BJ (cell line): ENCODE results near the gene RGL4. TPM values are rescaled to one million over a fixed set of nuclear protein-coding genes. Genes with fewer than 3 reads are reported as not detected.

Experiments used
- CTCF ChIA-PET: fragments of 350-600 bp; formaldehyde crosslinking; extraction: SDS; loops from one replicate; lab custom pipeline; 2021; ENCODE audit warnings: antibody characterized with exemption, inconsistent platforms; lab: Yijun Ruan, JAX
- POLR2A ChIA-PET: fragments of 300-600 bp; sonication (Branson Sonifier 250); formaldehyde crosslinking; extraction: SDS; loops from one replicate; lab custom pipeline; 2021; ENCODE audit warnings: antibody characterized with exemption; lab: Charles Lee
- DNase-seq: peaks from one replicate; pipeline ENCODE4 v3.0.0-alpha.2; 2011; ENCODE audit warnings: low read depth
- H3K27me3 ChIP-seq: 2 replicates; pipeline ENCODE4 v1.6.0; 2011; ENCODE audit warnings: low read length; ENCODE audit not compliant: control insufficient read depth, insufficient read depth
- H3K36me3 ChIP-seq: 2 replicates; pipeline ENCODE4 v1.5.1; 2011; ENCODE audit warnings: low read length; ENCODE audit not compliant: control insufficient read depth, insufficient read depth
- H3K4me3 ChIP-seq: 2 replicates; pipeline ENCODE4 v1.5.1; 2011; ENCODE audit warnings: low read depth, mild to moderate bottlenecking, control low read depth, low read length
- polyA plus RNA-seq: library from polyadenylated mRNA; depleted of rRNA; stranded (reverse); fragments of >200 nt; gene quantifications from 2 replicates; pipeline ENCODE4 v1.2.3, GENCODE V29; 2011
- TF ChIP-seq, protein P1 (sequence below): IDR thresholded peaks from 2 replicates; pipeline ENCODE4 v1.5.1; 2011; ENCODE audit warnings: low read depth, mild to moderate bottlenecking, control low read depth, inconsistent platforms, low read length, moderate library complexity; ENCODE audit not compliant: insufficient read depth

RGL4 gene
- polyA plus RNA-seq, 1 experiment, result not detected

DNA sequence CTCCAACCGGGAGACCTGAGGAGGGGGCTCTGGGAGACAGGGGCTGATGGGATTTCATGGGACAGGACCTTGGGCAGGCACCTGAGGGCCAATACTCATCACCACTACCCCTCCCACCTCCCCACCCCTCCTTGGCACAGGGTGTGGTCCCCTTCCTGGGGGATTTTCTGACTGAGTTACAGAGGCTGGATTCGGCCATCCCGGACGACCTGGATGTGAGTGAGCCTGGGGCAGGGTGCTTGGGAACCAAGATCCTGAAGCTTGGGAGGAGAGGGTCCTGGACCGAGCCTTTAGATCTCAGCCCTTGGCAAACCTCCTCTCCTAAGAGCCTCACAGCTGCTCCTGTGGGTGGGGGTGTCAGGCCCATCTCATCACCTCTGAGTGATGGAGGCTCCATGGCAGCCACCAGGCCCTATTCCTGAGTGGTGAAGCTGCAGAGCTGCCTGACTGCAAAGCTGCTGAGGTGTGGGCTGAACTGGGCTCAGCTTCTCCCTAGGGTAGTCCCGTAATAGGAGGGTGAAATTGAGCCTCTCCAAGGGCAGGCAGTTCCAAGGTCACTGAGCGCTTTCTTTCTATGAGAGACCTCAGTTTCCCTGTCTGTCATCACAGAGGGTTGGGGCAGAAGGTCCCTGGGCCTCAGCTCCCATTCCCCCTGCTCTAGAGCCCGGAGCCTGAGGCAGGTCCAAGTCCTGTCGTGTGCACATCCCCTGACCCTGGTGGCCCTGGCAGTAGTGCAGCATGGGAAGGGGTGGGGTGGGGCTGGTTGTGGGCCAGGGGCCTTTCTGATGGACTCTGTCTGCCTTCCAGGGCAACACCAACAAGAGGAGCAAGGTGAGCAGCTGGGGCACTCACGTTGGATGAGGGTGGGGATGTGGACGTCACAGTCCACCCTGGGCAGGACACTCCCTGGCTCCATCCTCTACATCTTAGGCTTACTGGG lies 6.5 kb downstream of the RGL4 start:
- Histone ChIP-seq H3K36me3 (peaks cover 21% of the 10 kb centered on the region), H3K27me3 (no peaks in the 10 kb centered on the region), H3K4me3 (no peak overlapping the region)
- ChIA-PET POLR2A (no interaction called here), CTCF (interaction anchor here (0.6 to 0.7 kb wide), 2 partner anchors 63 to 735 kb away, joined by 3 read pairs; no protein-coding TSS in a partner anchor)
- no peak for DNase-seq
- TF ChIP-seq, protein P1, sequence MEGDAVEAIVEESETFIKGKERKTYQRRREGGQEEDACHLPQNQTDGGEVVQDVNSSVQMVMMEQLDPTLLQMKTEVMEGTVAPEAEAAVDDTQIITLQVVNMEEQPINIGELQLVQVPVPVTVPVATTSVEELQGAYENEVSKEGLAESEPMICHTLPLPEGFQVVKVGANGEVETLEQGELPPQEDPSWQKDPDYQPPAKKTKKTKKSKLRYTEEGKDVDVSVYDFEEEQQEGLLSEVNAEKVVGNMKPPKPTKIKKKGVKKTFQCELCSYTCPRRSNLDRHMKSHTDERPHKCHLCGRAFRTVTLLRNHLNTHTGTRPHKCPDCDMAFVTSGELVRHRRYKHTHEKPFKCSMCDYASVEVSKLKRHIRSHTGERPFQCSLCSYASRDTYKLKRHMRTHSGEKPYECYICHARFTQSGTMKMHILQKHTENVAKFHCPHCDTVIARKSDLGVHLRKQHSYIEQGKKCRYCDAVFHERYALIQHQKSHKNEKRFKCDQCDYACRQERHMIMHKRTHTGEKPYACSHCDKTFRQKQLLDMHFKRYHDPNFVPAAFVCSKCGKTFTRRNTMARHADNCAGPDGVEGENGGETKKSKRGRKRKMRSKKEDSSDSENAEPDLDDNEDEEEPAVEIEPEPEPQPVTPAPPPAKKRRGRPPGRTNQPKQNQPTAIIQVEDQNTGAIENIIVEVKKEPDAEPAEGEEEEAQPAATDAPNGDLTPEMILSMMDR, result no peak

DNA sequence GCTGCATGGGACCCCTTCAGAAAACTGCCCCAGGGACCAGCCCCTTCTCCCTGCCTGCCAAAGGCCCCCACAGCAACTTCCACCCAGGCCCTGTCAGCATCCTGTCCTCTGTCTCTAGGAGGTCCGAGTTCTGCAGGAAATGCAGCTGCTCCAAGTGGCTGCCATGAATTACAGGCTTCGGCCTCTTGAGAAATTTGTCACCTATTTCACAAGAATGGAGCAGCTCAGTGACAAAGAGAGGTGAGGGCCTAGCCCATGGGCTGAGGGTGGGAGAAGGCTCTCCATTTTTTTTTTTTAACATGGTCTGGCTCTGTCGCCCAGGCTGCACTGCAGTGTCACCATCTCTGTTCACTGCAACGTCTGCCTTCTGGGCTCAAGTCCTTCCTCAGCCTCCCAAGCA lies 7.3 kb downstream of the RGL4 start:
- DNase-seq, result no peak
- Histone ChIP-seq H3K4me3 (no peak overlapping the region), H3K27me3 (no peaks in the 10 kb centered on the region), H3K36me3 (peaks cover 17% of the 10 kb centered on the region)
- POLR2A ChIA-PET, result no interaction called here
- TF ChIP-seq, protein P1, result no peak
- CTCF ChIA-PET, result interaction anchor here (0.5 kb wide), 1 partner anchor 13 kb away, joined by 3 read pairs; no protein-coding TSS in a partner anchor

DNA sequence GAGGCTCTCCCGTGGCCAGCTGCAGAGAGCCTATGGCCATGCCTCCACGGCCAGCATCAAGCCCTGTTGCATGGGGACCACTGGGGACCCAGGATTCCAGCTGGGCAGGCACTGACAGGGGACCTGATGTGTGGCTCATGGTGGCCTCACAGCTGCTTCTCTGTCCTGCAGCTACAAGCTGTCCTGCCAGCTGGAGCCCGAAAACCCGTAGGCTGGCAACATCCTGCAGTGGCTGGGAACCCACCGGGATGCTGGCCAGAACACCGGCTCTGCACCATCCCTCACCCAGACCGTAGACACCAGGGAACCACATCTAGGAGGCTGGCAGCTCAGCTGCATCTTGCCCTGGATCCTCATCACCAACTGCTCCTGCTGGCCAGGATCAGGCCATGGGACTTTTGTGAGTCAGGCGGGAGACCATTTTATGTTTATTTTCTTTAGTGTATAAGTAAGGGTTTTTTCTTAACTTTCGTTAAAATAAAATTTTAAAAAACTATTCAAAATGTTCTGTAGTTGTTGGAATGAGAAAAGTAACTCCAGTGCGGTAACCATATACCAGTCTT lies 7.9 kb downstream of the RGL4 start:
- no peak overlapping the region for H3K4me3 ChIP-seq
- POLR2A ChIA-PET, result no interaction called here
- TF ChIP-seq, protein P1, result no peak
- DNase-seq, result no peak
- peaks cover 14% of the 10 kb centered on the region for H3K36me3 ChIP-seq
- CTCF ChIA-PET, result interaction anchor here (0.5 kb wide), 1 partner anchor 12 kb away, joined by 3 read pairs; no protein-coding TSS in a partner anchor
- no peaks in the 10 kb centered on the region for H3K27me3 ChIP-seq

DNA sequence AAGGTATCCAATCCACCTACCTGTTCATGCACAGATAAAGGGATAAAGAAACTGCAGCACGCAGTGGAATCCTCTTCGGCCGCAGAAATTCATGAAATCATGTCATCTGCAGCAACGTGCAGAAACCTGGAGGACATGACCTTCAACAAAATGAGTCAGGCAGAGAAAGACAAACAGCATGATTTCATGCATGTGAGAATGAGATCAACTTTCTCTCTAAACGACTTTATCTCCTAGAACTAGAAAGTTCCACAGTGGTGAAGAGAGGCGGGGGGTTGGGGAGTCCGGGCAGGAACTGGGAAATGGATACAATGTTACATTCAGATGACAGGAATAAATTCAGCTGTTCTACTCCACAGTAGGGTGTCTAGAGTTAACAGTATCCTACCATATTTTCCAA lies 9.9 kb downstream of the RGL4 start:
- DNase-seq, result no peak
- Histone ChIP-seq H3K36me3 (peaks cover 5% of the 10 kb centered on the region), H3K27me3 (no peaks in the 10 kb centered on the region), H3K4me3 (no peak overlapping the region)
- ChIA-PET CTCF (no interaction called here), POLR2A (no interaction called here)
- TF ChIP-seq, protein P1, result no peak

DNA sequence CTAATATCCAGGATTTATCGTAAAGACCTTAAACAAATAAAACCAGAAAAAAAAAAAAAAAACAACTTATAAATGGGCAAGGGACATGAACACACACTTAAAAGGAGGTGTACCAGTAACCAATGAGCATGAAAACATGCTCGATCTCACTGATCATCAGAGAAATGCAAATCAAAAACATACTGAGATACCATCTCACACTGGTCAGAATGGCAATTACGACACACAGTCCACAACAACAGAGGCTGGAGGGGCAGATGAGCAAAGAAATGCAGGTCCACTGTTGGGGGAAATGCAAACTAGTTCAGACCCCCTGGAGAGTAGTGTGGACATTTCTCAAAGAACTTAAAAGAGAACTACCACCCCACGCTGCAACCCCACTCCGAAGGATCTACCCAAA lies 13.2 kb downstream of the RGL4 start:
- DNase-seq, result no peak
- no peaks in the 10 kb centered on the region for H3K27me3 ChIP-seq
- H3K4me3 ChIP-seq, result no peak overlapping the region
- TF ChIP-seq, protein P1, result no peak
- CTCF ChIA-PET, result interaction anchor here (0.8 kb wide), 1 partner anchor 10 kb away, joined by 3 read pairs; no protein-coding TSS in a partner anchor
- POLR2A ChIA-PET, result no interaction called here
- peaks cover 7% of the 10 kb centered on the region for H3K36me3 ChIP-seq
